Thyroid gland (tissue), 4 donors: ENCODE results near the gene CDHR4.

Experiments
- POLR2A ChIP-seq, 2 donors: fragments of 450-650 bp; IDR thresholded peaks; one replicate each; pipeline ENCODE4 v1.6.1; 2017; ENCODE audit warnings: antibody characterized with exemption in 2 of 2, mild to moderate bottlenecking in 2 of 2, moderate library complexity in 1 of 2
- TF ChIP-seq, protein P1 (sequence below), 6 experiments: fragments of 200-600 bp in 3 of 6; fragments of 450-650 bp in 3 of 6; sonication (generic) in 3 of 6; IDR thresholded peaks; one replicate each; pipeline ENCODE4 v1.5.1; 2016 to 2019; ENCODE audit warnings: antibody characterized with exemption in 6 of 6, mild to moderate bottlenecking in 2 of 6, inconsistent platforms in 1 of 6, moderate library complexity in 1 of 6

- TF ChIP-seq, protein P1, sequence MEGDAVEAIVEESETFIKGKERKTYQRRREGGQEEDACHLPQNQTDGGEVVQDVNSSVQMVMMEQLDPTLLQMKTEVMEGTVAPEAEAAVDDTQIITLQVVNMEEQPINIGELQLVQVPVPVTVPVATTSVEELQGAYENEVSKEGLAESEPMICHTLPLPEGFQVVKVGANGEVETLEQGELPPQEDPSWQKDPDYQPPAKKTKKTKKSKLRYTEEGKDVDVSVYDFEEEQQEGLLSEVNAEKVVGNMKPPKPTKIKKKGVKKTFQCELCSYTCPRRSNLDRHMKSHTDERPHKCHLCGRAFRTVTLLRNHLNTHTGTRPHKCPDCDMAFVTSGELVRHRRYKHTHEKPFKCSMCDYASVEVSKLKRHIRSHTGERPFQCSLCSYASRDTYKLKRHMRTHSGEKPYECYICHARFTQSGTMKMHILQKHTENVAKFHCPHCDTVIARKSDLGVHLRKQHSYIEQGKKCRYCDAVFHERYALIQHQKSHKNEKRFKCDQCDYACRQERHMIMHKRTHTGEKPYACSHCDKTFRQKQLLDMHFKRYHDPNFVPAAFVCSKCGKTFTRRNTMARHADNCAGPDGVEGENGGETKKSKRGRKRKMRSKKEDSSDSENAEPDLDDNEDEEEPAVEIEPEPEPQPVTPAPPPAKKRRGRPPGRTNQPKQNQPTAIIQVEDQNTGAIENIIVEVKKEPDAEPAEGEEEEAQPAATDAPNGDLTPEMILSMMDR (IDR thresholded peaks at IDR 0.05) = no peak
- TF ChIP-seq POLR2A (IDR thresholded peaks at IDR 0.05) = no peak
Observed at GRCh38 chr3:49751501-49751900, 48.2 kb downstream of the CDHR4 start.
